Activated T-helper 1 cell treated with Interleukin-2 at 50 U/mL for 16 hours (primary cell): Measurements from ENCODE around the gene SLC25A1.

Source experiments
- DNase-seq: peaks from one replicate; pipeline ENCODE4 v3.0.0-alpha.2; 2020; ENCODE audit warnings: low read depth

Gene SLC25A1

GRCh38 chr22:19137384-19138216 lies 40.9 kb downstream of the SLC25A1 start:
- no peak for DNase-seq

GRCh38 chr22:19136915-19137314 lies 41.6 kb downstream of the SLC25A1 start:
- DNase-seq = no peak

- no peak for DNase-seq
Observed at GRCh38 chr22:19134874-19135273, 43.7 kb downstream of the SLC25A1 start.

- no peak for DNase-seq
Observed at GRCh38 chr22:19134176-19134831, 44.2 kb downstream of the SLC25A1 start.

GRCh38 chr22:19133561-19133960 lies 45.0 kb downstream of the SLC25A1 start:
- no peak for DNase-seq

GRCh38 chr22:19132693-19133400 lies 45.7 kb downstream of the SLC25A1 start:
- no peak for DNase-seq

- no peak for DNase-seq
Observed at GRCh38 chr22:19132153-19132552, 46.4 kb downstream of the SLC25A1 start.

- no peak for DNase-seq
Observed at GRCh38 chr22:19131685-19132015, 46.9 kb downstream of the SLC25A1 start.

- DNase-seq = no peak
Observed at GRCh38 chr22:19130959-19131684, 47.4 kb downstream of the SLC25A1 start, which contains the start of gene TSSK2. Gene TSSK2 (plus strand): TSS chr22:19131308. CDS start chr22:19131400, 92 bp downstream.

- DNase-seq = no peak
Observed at GRCh38 chr22:19129871-19130270, 48.7 kb downstream of the SLC25A1 start.

GRCh38 chr22:19128946-19129727 lies 49.4 kb downstream of the SLC25A1 start:
- DNase-seq = no peak

GRCh38 chr22:19128009-19128401 lies 50.5 kb downstream of the SLC25A1 start:
- no peak for DNase-seq

- no peak for DNase-seq
Observed at GRCh38 chr22:19127329-19128008, 51.1 kb downstream of the SLC25A1 start.

- DNase-seq = no peak
Observed at GRCh38 chr22:19126309-19127273, 51.9 kb downstream of the SLC25A1 start.
